ENCODE data around the gene XK. TPM values are rescaled to one million over a fixed set of nuclear protein-coding genes. Genes with fewer than 3 reads are reported as not detected.

Gene XK
- total and polyA plus RNA-seq, 2 of the 4 experiments (the other 2 are of a cell fraction) = under 0.01 to 0.02 TPM

DNA sequence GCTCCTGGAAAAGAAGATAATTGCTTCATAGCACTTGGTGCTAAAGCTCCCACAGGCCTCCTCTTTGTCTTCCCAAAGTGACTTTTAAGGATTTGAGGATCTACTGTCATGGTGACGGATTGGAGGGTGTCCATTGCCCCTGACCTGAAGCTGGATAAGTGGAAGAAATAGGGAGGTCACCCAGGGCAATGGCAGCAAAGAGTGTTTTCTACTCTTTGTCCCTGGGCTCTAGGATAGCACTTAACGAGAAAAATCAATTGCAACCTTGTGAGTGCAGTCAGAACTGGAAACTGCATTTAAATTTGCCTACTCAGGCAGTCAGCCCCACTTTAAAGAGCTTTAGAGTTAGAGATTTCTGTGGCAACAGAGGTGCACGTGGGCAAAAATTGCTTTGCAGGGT is 43.7 kb upstream of the XK start:
- H4K5ac ChIP-seq (ENCODE audit: low read depth, low read length) = no peak overlapping the region
- no peaks in the 10 kb centered on the region for H3K9me1 ChIP-seq (ENCODE audit: insufficient read depth, low read length)
- no peak overlapping the region for H3K27ac ChIP-seq (ENCODE audit: insufficient read depth, low read length)
- BruUV-seq (replicated peaks) = no TSS peak
- H2AK5ac ChIP-seq (ENCODE audit: low read depth, low read length) = no peak overlapping the region
- no peaks in the 10 kb centered on the region for H3K36me3 ChIP-seq (ENCODE audit: control insufficient read depth, insufficient read depth, low read length)
- no peak overlapping the region for H3K23ac ChIP-seq (ENCODE audit: low read depth, low read length)
- no peak overlapping the region for H4K8ac ChIP-seq (ENCODE audit: low read depth in 2 of 2, low read length in 2 of 2)
- no peak overlapping the region for H2AFZ ChIP-seq (replicated peaks; ENCODE audit: low read length, poor library complexity)
- no peak overlapping the region for H3K14ac ChIP-seq (replicated peaks; ENCODE audit: low read depth, low read length)
- H2AK9ac ChIP-seq (replicated peaks; ENCODE audit: low read depth, low read length, poor library complexity) = no peak overlapping the region
- H4K20me1 ChIP-seq (ENCODE audit: insufficient read depth, low read length) = no peaks in the 10 kb centered on the region
- no peak overlapping the region for H3K4me2 ChIP-seq (ENCODE audit: low read depth, low read length)
- DNase-seq = no peak
- no peak overlapping the region for H3K56ac ChIP-seq (ENCODE audit: extremely low read depth, insufficient read depth, low read length)
- no peak overlapping the region for H2BK120ac ChIP-seq (ENCODE audit: low read depth, low read length)
- ChIA-PET CTCF (no interaction called here), POLR2A (ENCODE audit: unreplicated experiment) (no interaction called here)
- peaks cover 1% of the 10 kb centered on the region; the same call in 1 of the 2 replicates for H3K27me3 ChIP-seq (ENCODE audit: control insufficient read depth, insufficient read depth, low read length)
- dilution Hi-C loops (cut with HindIII; ENCODE audit: low sequenced_read_pairs, unreplicated experiment) (no loop called here), intact Hi-C loops (cut with micrococcal nuclease) (no loop called here), in situ Hi-C loops (cut with MboI; ENCODE audit: low sequenced_read_pairs) (no loop called here)
- H2BK20ac ChIP-seq (ENCODE audit: low read depth, low read length) = no peak overlapping the region
- no peak overlapping the region for H3K4ac ChIP-seq (ENCODE audit: low read depth, low read length)
- TF ChIP-seq MXI1 (IDR thresholded peaks at IDR 0.05; ENCODE audit: borderline replicate concordance, low read depth, low read length) = no peak
- TF ChIP-seq, protein P1, sequence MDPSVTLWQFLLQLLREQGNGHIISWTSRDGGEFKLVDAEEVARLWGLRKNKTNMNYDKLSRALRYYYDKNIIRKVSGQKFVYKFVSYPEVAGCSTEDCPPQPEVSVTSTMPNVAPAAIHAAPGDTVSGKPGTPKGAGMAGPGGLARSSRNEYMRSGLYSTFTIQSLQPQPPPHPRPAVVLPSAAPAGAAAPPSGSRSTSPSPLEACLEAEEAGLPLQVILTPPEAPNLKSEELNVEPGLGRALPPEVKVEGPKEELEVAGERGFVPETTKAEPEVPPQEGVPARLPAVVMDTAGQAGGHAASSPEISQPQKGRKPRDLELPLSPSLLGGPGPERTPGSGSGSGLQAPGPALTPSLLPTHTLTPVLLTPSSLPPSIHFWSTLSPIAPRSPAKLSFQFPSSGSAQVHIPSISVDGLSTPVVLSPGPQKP (IDR thresholded peaks at IDR 0.05; ENCODE audit: borderline replicate concordance, low read depth, low read length) = no peak
- TF ChIP-seq SMC3 (IDR thresholded peaks at IDR 0.05; ENCODE audit: low read depth, low read length) = no peak
- TF ChIP-seq MAFK (IDR thresholded peaks at IDR 0.05; ENCODE audit: low read depth, low read length) = no peak
- TF ChIP-seq CEBPB (IDR thresholded peaks at IDR 0.05; ENCODE audit: low read depth, low read length) = no peak
- no peak for TF ChIP-seq MAZ (IDR thresholded peaks at IDR 0.05; ENCODE audit: borderline replicate concordance, low read depth, low read length)
- TF ChIP-seq RCOR1 (IDR thresholded peaks at IDR 0.05; ENCODE audit: insufficient replicate concordance, low read length) = no peak
- no peak for TF ChIP-seq CHD1 (IDR thresholded peaks at IDR 0.05; ENCODE audit: low read depth, low read length)
- no peak for TF ChIP-seq CTCF (conservative IDR thresholded peaks at IDR 0.05; ENCODE audit: low read depth, low read length)
- no peak for TF ChIP-seq BHLHE40 (IDR thresholded peaks at IDR 0.05; ENCODE audit: low read depth, low read length)
- TF ChIP-seq NFE2L2 (IDR thresholded peaks at IDR 0.05; ENCODE audit: low read depth, low read length) = no peak
- no peak overlapping the region for H4K91ac ChIP-seq (ENCODE audit: insufficient read depth, low read depth, low read length)
- H3K4me1 ChIP-seq (ENCODE audit: control insufficient read depth, insufficient read depth, low read length) = no peaks in the 10 kb centered on the region
- ATAC-seq (ENCODE audit: low read depth) = no peak
- H3K18ac ChIP-seq (ENCODE audit: low read depth, low read length) = no peak overlapping the region
- H2BK15ac ChIP-seq (ENCODE audit: low read depth, low read length) = no peak overlapping the region
- no peak overlapping the region for H2BK5ac ChIP-seq (ENCODE audit: low read depth, low read length, poor library complexity, severe bottlenecking)
- no peaks in the 10 kb centered on the region for H3K79me1 ChIP-seq (ENCODE audit: low read depth in 1 of 2, low read length in 2 of 2)
- H3K4me3 ChIP-seq (ENCODE audit: insufficient read depth, low read depth, low read length) = no peak overlapping the region
- no peaks in the 10 kb centered on the region for H3K9me3 ChIP-seq (ENCODE audit: control insufficient read depth, insufficient read depth, low read length)
- WGBS, 2 experiments (ENCODE audit: extremely low coverage in 2 of 2, insufficient read length in 1 of 2) = no CpG with 5 or more reads among the region's 3 CpGs
- no peak overlapping the region for H3K9ac ChIP-seq (ENCODE audit: low read depth, low read length)
